GM10266 (cell line): ENCODE data around the gene RPP21.

ENCODE experiments used
- DNase-seq: peaks from one replicate; pipeline ENCODE4 v3.0.0; 2012; ENCODE audit errors: extremely low spot score
- CTCF ChIP-seq: IDR thresholded peaks from 2 replicates; pipeline ENCODE4 v1.5.1; 2012; ENCODE audit warnings: mild to moderate bottlenecking, low read depth; ENCODE audit not compliant: control insufficient read depth, insufficient read depth; ENCODE audit errors: missing control alignments

RPP21 gene

DNA sequence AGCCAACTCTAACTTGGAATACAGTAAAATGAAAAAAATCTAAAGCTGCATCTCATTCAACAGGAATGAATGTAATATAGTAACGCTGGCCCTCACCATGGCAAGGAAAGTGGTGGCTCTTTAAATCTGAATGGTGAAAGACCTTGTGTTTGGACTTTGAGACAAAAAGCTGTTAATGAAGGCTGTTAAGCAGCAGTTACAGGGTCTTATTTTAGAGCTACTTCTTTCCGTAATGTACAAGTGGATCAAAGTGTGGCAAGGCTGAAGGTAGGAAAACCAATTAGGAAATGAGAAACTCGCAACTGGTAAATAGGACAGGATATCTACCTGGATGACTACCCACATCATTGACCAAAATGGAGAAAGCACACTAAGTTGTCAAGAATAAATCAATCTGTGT is 29.8 kb upstream of the RPP21 start:
- TF ChIP-seq CTCF = no peak
- DNase-seq = no peak

DNA sequence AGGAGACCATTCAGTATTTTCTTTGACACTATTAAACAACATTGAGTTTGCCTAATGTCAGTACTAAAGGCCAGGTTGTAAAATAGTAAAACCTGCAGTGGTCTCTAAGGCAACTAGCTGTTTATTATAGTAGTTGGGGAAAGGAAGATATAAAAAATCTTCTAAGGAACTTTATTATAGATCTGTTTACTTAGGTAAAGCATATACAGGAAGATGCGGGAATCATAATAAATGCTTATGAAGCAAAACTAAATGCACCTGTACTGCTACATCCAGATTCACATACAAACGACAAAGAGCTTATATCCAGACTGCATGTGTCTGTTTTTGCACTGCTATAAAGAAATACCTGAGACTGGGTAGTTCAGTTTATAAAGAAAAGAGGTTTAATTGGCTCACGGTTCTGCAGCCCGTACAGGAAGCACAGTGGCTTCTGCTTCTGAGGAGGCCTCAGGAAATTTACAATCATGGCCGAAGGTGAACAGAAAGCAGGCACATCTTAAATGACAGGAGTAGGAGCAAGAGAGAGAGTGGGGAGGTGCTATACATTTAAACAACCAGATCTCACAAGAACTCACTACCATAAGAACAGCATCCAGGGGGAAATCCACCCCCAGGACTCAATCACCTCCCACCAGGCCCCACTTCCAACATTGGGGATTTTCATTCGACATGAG is 26.9 kb upstream of the RPP21 start:
- TF ChIP-seq CTCF = no peak
- no peak for DNase-seq

GRCh38 chr6:30319146-30319835 is 25.7 kb upstream of the RPP21 start:
- no peak for TF ChIP-seq CTCF
- no peak for DNase-seq

DNA sequence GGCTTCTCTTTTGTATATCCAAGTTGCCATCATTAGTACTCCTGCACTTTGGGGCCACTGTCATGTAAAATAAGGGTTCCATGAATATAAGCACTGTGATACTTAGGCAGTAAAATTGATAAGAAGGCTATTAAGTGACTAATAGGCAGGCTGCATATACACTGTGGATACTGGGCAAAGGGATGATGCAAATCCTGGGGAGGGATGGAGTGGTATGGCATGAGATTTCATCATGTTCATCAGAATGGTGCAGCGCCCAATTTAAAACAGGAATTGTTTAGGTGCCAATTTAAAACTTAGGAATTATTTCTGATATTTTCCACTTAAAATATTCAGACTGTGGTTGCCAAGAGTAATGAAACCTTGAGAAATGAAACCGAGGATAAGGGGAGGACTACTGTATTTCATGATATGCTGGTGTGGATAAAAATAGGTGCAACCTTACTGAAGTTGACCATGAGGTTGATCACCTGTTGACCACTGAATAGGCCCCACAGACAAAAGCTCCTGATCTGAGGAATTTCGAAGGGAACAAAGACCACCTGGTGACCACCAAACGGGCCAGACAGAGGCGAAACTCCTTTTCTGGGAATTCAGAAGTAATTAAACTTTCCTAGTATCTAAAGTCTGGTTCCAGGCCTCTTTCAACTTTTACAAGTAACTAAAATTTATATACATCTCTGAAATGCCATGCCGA is 23.1 kb upstream of the RPP21 start:
- no peak for TF ChIP-seq CTCF
- no peak for DNase-seq

DNA sequence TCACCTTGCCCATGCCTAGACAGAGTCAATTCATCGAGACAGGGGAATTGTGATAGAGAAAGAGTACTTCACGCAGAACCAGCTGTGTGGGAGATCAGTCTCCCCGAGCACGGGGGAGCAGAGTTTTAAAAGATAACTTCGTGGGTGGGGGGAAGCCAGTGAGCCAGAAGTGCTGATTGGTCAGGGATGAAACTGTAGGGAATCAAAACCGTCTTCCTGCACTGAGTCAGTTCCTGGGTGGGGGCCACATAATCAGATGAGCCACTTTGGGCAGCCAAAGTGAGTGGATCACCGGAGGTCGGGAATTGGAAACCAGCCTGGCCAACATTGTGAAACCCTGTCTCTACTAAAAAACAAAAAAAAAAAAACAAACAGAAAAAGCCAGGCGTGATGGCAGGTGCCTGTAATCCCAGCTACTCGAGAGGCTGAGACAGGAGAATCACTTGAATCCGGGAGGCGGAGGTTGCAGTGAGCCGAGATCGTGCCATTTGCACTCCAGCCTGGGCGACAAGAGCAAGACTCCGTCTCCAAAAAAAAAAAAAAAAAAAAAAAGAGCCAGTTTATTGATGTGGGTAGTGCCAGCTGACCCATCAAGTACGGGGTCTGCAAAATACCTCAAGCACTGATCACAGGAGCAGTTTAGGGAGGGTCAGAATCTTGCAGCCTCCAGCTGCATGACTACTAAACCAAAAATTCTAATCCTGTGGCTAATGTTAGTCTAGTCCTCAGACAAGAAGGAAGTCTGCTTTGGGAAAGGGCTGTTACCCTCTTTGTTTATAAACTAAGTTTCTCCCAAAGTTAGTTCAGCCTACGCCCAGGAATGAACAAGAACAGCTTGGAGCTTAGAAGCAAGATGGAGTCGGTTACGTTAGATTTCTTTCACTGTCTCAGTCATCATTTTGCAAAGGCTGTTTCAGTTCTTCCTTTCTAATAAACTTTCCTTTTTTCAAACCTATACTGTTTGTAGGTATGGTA is 22.1 kb upstream of the RPP21 start:
- no peak for TF ChIP-seq CTCF
- DNase-seq = no peak

- no peak for DNase-seq
- no peak for TF ChIP-seq CTCF
Observed at GRCh38 chr6:30323806-30324205, 21.1 kb upstream of the RPP21 start.
